Activated CD4-positive, alpha-beta memory T cell treated with anti-CD3 and anti-CD28 coated beads for 36 hours (primary cell): ENCODE results near the gene MTSS2. TPM values are rescaled to one million over a fixed set of nuclear protein-coding genes. Genes with fewer than 3 reads are reported as not detected.
A peak's percentile ranks its signal among the peaks of the same experiment; 100 is the strongest.

Experiments used
- CTCF ChIA-PET: fragments of 350-600 bp; sonication (Branson Sonifier 250); formaldehyde crosslinking; loops from one replicate; lab custom pipeline; 2021; ENCODE audit warnings: antibody characterized with exemption, inconsistent platforms; lab: Charles Lee
- POLR2A ChIA-PET: fragments of 350-600 bp; sonication (Branson Sonifier 250); formaldehyde crosslinking; loops from one replicate; lab custom pipeline; 2021; ENCODE audit warnings: antibody characterized with exemption; lab: Charles Lee
- DNase-seq: peaks from one replicate; pipeline ENCODE4 v3.0.0-alpha.2; 2020
- H3K27ac Mint-ChIP-seq: one replicate; pipeline ENCODE4 v1.8.0; 2021; ENCODE audit warnings: mixed read lengths
- H3K27me3 Mint-ChIP-seq: one replicate; pipeline ENCODE4 v1.8.0; 2021; ENCODE audit warnings: mixed read lengths
- H3K36me3 Mint-ChIP-seq: one replicate; pipeline ENCODE4 v1.8.0; 2021; ENCODE audit warnings: mixed read lengths
- H3K4me1 Mint-ChIP-seq: one replicate; pipeline ENCODE4 v1.8.0; 2021; ENCODE audit warnings: low read depth, mixed read lengths
- H3K4me3 Mint-ChIP-seq: one replicate; pipeline ENCODE4 v1.8.0; 2021; ENCODE audit warnings: mild to moderate bottlenecking, mixed read lengths
- H3K9me3 Mint-ChIP-seq: one replicate; pipeline ENCODE4 v1.8.0; 2021; ENCODE audit warnings: mixed read lengths
- intact Hi-C: fragments of 100-400 bp; cut with micrococcal nuclease; formaldehyde crosslinking; loops from one replicate; pipeline ENCODE4 v1.15.1; 2023
- total RNA-seq, 2 experiments: library from RNA; stranded (reverse); gene quantifications; one replicate each; pipeline ENCODE4 v1.2.3, GENCODE V29; 2021

The MTSS2 gene
- total RNA-seq, 2 experiments from 2014 or later = 0.29 to 1.1 TPM

GRCh38 chr16:70658921-70659320, 26.9 kb downstream of the MTSS2 start:
- ChIA-PET POLR2A (no interaction called here), CTCF (no interaction called here)
- no peaks in the 10 kb centered on the region for H3K9me3 Mint-ChIP-seq
- H3K4me3 Mint-ChIP-seq = no peak overlapping the region
- H3K4me1 Mint-ChIP-seq = peaks cover 1% of the 10 kb centered on the region
- H3K27me3 Mint-ChIP-seq = no peaks in the 10 kb centered on the region
- DNase-seq = no peak
- no peaks in the 10 kb centered on the region for H3K36me3 Mint-ChIP-seq
- H3K27ac Mint-ChIP-seq = no peak overlapping the region
- intact Hi-C loops = no loop called here

GRCh38 chr16:70657956-70658355, 27.9 kb downstream of the MTSS2 start:
- intact Hi-C loops = no loop called here
- Mint-ChIP-seq H3K36me3 (no peaks in the 10 kb centered on the region), H3K27me3 (peaks cover 1% of the 10 kb centered on the region), H3K9me3 (no peaks in the 10 kb centered on the region), H3K27ac (no peak overlapping the region), H3K4me1 (peaks cover 5% of the 10 kb centered on the region), H3K4me3 (no peak overlapping the region)
- DNase-seq = no peak
- ChIA-PET CTCF (no interaction called here), POLR2A (no interaction called here)

- H3K4me3 Mint-ChIP-seq = no peak overlapping the region
- intact Hi-C loops = no loop called here
- H3K27ac Mint-ChIP-seq = no peak overlapping the region
- DNase-seq = no peak
- no peaks in the 10 kb centered on the region for H3K36me3 Mint-ChIP-seq
- H3K9me3 Mint-ChIP-seq = no peaks in the 10 kb centered on the region
- ChIA-PET CTCF (no interaction called here), POLR2A (no interaction called here)
- H3K4me1 Mint-ChIP-seq = peaks cover 5% of the 10 kb centered on the region
- H3K27me3 Mint-ChIP-seq = peaks cover 1% of the 10 kb centered on the region
Observed at GRCh38 chr16:70656712-70657263, 29.1 kb downstream of the MTSS2 start.

- Mint-ChIP-seq H3K27ac (no peak overlapping the region), H3K4me1 (peaks cover 5% of the 10 kb centered on the region), H3K9me3 (no peaks in the 10 kb centered on the region), H3K36me3 (no peaks in the 10 kb centered on the region), H3K4me3 (no peak overlapping the region), H3K27me3 (peaks cover 1% of the 10 kb centered on the region)
- ChIA-PET CTCF (no interaction called here), POLR2A (no interaction called here)
- DNase-seq = no peak
- intact Hi-C loops = no loop called here
Observed at GRCh38 chr16:70656065-70656711, 29.7 kb downstream of the MTSS2 start.

GRCh38 chr16:70653809-70654771, 31.8 kb downstream of the MTSS2 start:
- Mint-ChIP-seq H3K27ac (no peak overlapping the region), H3K36me3 (no peaks in the 10 kb centered on the region), H3K4me1 (peaks cover 5% of the 10 kb centered on the region), H3K4me3 (no peak overlapping the region), H3K9me3 (no peaks in the 10 kb centered on the region), H3K27me3 (peaks cover 1% of the 10 kb centered on the region)
- intact Hi-C loops = loop anchor here (1.0 kb wide), 1 partner anchor 146 kb away; no protein-coding TSS in a partner anchor
- ChIA-PET POLR2A (interaction anchor here (0.6 to 1.2 kb wide), 2 partner anchors 59 to 260 kb away, joined by 3 read pairs; no protein-coding TSS in a partner anchor), CTCF (interaction anchor here (0.7 to 2.6 kb wide), 18 partner anchors 9 to 323 kb away, joined by 3 to 18 read pairs (median 4); partner anchors contain the start of gene DDX19A)
- DNase-seq = peak; percentile 89

- DNase-seq = no peak
- intact Hi-C loops = loop anchor here (1.0 kb wide), 1 partner anchor 145 kb away; no protein-coding TSS in a partner anchor
- POLR2A ChIA-PET = no interaction called here
- CTCF ChIA-PET = interaction anchor here (0.7 to 2.6 kb wide), 19 partner anchors 9 to 328 kb away, joined by 3 to 18 read pairs (median 4); partner anchors contain the start of gene DDX19A
- Mint-ChIP-seq H3K4me3 (no peak overlapping the region), H3K27me3 (peaks cover 1% of the 10 kb centered on the region), H3K9me3 (no peaks in the 10 kb centered on the region), H3K36me3 (no peaks in the 10 kb centered on the region), H3K27ac (no peak overlapping the region), H3K4me1 (peaks cover 5% of the 10 kb centered on the region)
Observed at GRCh38 chr16:70653406-70653805, 32.4 kb downstream of the MTSS2 start.

GRCh38 chr16:70652322-70652721, 33.5 kb downstream of the MTSS2 start:
- ChIA-PET CTCF (interaction anchor here (0.6 to 2.6 kb wide), 10 partner anchors 13 to 488 kb away, joined by 3 to 15 read pairs (median 4); no protein-coding TSS in a partner anchor), POLR2A (no interaction called here)
- H3K4me3 Mint-ChIP-seq = no peak overlapping the region
- no peak for DNase-seq
- H3K27me3 Mint-ChIP-seq = peaks cover 1% of the 10 kb centered on the region
- H3K36me3 Mint-ChIP-seq = no peaks in the 10 kb centered on the region
- intact Hi-C loops = no loop called here
- peaks cover 5% of the 10 kb centered on the region for H3K4me1 Mint-ChIP-seq
- H3K9me3 Mint-ChIP-seq = no peaks in the 10 kb centered on the region
- H3K27ac Mint-ChIP-seq = no peak overlapping the region

- POLR2A ChIA-PET = no interaction called here
Observed at GRCh38 chr16:70651524-70651923, 34.3 kb downstream of the MTSS2 start.

GRCh38 chr16:70650216-70650615, 35.6 kb downstream of the MTSS2 start:
- no peak overlapping the region for H3K4me3 Mint-ChIP-seq
- no peak for DNase-seq
- H3K27ac Mint-ChIP-seq = no peak overlapping the region
- peaks cover 5% of the 10 kb centered on the region for H3K4me1 Mint-ChIP-seq
- intact Hi-C loops = no loop called here
- H3K9me3 Mint-ChIP-seq = no peaks in the 10 kb centered on the region
- ChIA-PET CTCF (no interaction called here), POLR2A (no interaction called here)
- no peaks in the 10 kb centered on the region for H3K36me3 Mint-ChIP-seq
- H3K27me3 Mint-ChIP-seq = peaks cover 1% of the 10 kb centered on the region

More at GRCh38 chr16:70651524-70651923, 34.3 kb downstream of the MTSS2 start:
- CTCF ChIA-PET = interaction anchor here (1.5 kb wide), 1 partner anchor 12 kb away, joined by 4 read pairs; no protein-coding TSS in a partner anchor
- no peak for DNase-seq
- H3K36me3 Mint-ChIP-seq = no peaks in the 10 kb centered on the region
- no peaks in the 10 kb centered on the region for H3K9me3 Mint-ChIP-seq
- no peak overlapping the region for H3K4me3 Mint-ChIP-seq
- intact Hi-C loops = no loop called here
- peaks cover 5% of the 10 kb centered on the region for H3K4me1 Mint-ChIP-seq
- peaks cover 1% of the 10 kb centered on the region for H3K27me3 Mint-ChIP-seq
- H3K27ac Mint-ChIP-seq = no peak overlapping the region

- no peak overlapping the region for H3K27ac Mint-ChIP-seq
- POLR2A ChIA-PET = no interaction called here
- no peak for DNase-seq
- H3K4me3 Mint-ChIP-seq = no peak overlapping the region
- H3K4me1 Mint-ChIP-seq = peaks cover 5% of the 10 kb centered on the region
- H3K27me3 Mint-ChIP-seq = peaks cover 1% of the 10 kb centered on the region
- CTCF ChIA-PET = no interaction called here
- intact Hi-C loops = loop anchor here (10.0 kb wide), 1 partner anchor 154 kb away; no protein-coding TSS in a partner anchor
- no peaks in the 10 kb centered on the region for H3K36me3 Mint-ChIP-seq
- no peaks in the 10 kb centered on the region for H3K9me3 Mint-ChIP-seq
Observed at GRCh38 chr16:70649300-70649699, 36.6 kb downstream of the MTSS2 start.

GRCh38 chr16:70648606-70649005, 37.2 kb downstream of the MTSS2 start:
- H3K27me3 Mint-ChIP-seq = no peaks in the 10 kb centered on the region
- H3K9me3 Mint-ChIP-seq = no peaks in the 10 kb centered on the region
- H3K27ac Mint-ChIP-seq = no peak overlapping the region
- H3K4me3 Mint-ChIP-seq = no peak overlapping the region
- DNase-seq = no peak
- CTCF ChIA-PET = no interaction called here
- POLR2A ChIA-PET = no interaction called here
- no peaks in the 10 kb centered on the region for H3K36me3 Mint-ChIP-seq
- peaks cover under 1% of the 10 kb centered on the region for H3K4me1 Mint-ChIP-seq
- intact Hi-C loops = loop anchor here (10.0 kb wide), 1 partner anchor 154 kb away; no protein-coding TSS in a partner anchor
